GM21526 (cell line): Measurements from ENCODE around the gene LHFPL6.
"Not testable (repeated sequence)": the region's sequence is repeated elsewhere in the genome, so short reads cannot be mapped to it uniquely, and the experiment has no call there.

Experiments
- ATAC-seq: cut with Tn5 transposase; IDR thresholded peaks from one replicate; pipeline ENCODE4 v1.9.1; 2021; ENCODE audit warnings: moderate library complexity; ENCODE audit not compliant: unreplicated experiment, low FRiP score

LHFPL6 gene

GRCh38 chr13:39369161-39369890, 233.7 kb downstream of the LHFPL6 start:
- no peak for ATAC-seq

- no peak for ATAC-seq
Measured at GRCh38 chr13:39365879-39366278, 237.1 kb downstream of the LHFPL6 start.

- no peak for ATAC-seq
Measured at GRCh38 chr13:39364947-39365468, 238.0 kb downstream of the LHFPL6 start.

- no peak for ATAC-seq
Measured at GRCh38 chr13:39363382-39363772, 239.6 kb downstream of the LHFPL6 start.

GRCh38 chr13:39362652-39363381, 240.2 kb downstream of the LHFPL6 start:
- no peak for ATAC-seq

- ATAC-seq: no peak
Measured at GRCh38 chr13:39353988-39354387, 249.0 kb downstream of the LHFPL6 start.

GRCh38 chr13:39350461-39350881, 252.5 kb downstream of the LHFPL6 start:
- ATAC-seq: no peak

GRCh38 chr13:39349391-39349960, 253.5 kb downstream of the LHFPL6 start:
- no peak for ATAC-seq

GRCh38 chr13:39347926-39348901, 254.8 kb downstream of the LHFPL6 start:
- ATAC-seq: no peak

GRCh38 chr13:39345982-39346381, 257.0 kb downstream of the LHFPL6 start:
- ATAC-seq: no peak

GRCh38 chr13:39341251-39341650, 261.7 kb downstream of the LHFPL6 start:
- ATAC-seq: no peak

GRCh38 chr13:39338114-39338513, 264.9 kb downstream of the LHFPL6 start:
- not testable (repeated sequence) for ATAC-seq

- ATAC-seq: no peak
Measured at GRCh38 chr13:39336937-39337336, 266.1 kb downstream of the LHFPL6 start.

GRCh38 chr13:39336207-39336606, 266.8 kb downstream of the LHFPL6 start:
- no peak for ATAC-seq

GRCh38 chr13:39335721-39336120, 267.3 kb downstream of the LHFPL6 start:
- ATAC-seq: no peak

GRCh38 chr13:39330504-39330903, 272.5 kb downstream of the LHFPL6 start:
- no peak for ATAC-seq

- no peak for ATAC-seq
Measured at GRCh38 chr13:39329182-39329639, 273.8 kb downstream of the LHFPL6 start.

- ATAC-seq: no peak
Measured at GRCh38 chr13:39327172-39327479, 275.9 kb downstream of the LHFPL6 start.

GRCh38 chr13:39326469-39327171, 276.4 kb downstream of the LHFPL6 start:
- ATAC-seq: no peak
